Activated naive CD4-positive, alpha-beta T cell (primary cell): ENCODE data around the gene PRMT3.
"Not testable (repeated sequence)": the region's sequence is repeated elsewhere in the genome, so short reads cannot be mapped to it uniquely, and the experiment has no call there.

Experiments used
- DNase-seq, 4 experiments: peaks; one replicate each; lab custom pipeline; 2025; lab: John Stamatoyannopoulos, UW

Gene PRMT3

DNA sequence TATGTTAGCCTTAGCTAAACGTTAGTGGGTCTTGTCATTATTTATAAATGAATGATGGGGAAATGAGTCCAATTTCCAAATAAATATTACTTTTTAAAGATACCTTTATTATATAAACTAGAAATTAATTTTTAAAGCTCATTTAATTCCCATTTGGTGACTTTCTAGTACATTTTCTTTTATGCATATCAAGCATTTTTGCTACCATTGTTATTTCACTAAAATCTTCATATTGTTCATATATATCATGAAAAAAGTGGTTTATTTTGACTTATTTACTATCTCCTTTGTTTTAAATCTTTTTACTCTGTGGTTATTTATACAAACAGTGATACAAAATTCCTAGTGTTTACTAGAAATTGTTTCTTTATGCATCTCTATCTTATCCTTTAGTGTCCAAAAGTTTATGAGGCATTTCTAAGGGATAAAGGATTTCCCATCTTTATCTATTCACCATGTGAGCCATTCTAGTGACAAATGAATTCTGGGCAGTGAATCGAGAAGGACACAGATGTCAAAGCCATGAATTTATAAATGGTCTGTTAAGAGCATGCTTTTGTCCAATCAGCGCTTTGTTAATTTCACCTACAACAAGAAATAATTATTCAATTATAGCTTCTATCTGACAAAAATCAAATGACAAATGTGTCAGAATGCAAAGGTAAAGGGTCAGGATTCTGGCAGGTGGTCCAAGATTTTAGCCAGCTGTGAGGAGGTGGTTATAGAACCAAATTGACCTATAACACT lies 70.6 kb downstream of the PRMT3 start:
- no peak for DNase-seq

DNA sequence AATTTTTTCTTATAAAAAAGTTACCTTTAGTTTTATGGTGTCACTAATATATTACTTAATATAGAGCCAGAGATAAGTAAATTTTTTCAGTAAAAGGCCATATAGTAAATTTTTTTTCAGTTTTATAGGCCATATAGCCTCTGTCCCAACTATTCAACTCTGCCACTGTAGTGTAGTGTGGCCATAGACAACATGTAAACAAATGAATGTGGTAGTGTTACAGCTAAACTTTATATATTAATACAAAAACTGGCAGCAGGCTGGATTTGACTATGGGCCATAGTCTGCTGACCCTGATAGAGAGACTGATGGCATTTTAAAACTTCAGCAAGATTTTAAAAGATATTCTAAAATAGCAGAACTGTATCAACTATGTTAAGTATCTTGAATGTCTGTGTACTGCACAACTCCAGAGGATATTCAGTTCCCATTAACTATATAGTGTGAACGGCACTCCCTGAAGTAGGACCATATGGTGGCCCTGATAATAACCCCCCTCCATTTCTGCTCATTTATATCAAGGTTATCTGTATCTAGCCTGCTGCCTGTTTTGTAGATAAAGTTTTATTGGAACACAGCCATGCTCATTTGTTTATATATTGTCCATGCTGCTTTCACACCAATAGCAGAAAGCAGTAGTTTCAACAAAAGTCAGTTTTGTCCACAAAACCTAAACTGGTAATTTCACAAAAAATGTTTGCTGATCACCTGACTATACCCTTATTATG lies 71.6 kb downstream of the PRMT3 start:
- no peak for DNase-seq

DNA sequence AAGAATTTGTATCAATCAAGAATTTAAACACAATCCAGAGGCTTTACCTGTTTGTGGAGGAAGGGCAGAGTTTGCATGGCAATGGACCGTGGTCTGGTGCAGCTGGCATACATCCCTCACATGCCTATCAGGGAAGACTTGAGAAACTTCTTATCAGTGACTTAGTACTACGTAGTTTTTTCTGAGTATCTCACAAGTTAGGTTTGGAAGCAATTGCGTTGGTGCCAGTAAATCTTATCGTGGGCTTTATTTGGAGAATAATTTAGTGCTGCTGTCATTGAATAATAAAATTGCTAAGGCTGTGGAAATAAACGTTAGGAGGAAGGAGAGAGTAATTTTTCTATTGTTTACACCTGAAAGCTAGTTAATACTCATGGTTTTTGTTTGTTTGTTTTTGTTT lies 72.3 kb downstream of the PRMT3 start:
- no peak for DNase-seq

DNA sequence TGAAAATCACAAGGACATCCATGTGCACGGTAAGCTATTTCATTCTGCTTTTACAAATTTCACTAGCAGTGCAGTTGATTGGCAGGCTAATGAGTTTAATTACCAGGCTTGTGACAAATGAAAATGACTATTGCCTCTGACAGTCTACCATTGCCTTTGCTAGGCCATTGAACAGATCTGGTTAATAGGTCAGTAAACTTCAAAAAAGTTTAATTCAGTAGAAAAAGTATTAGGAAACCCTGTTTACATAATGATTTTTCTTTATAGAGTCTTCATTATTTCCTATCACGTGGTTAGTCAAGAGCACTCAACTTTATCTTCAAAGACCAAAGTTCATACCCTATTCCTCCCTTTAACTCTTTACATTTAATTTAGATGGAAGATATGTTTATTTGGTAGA lies 77.0 kb downstream of the PRMT3 start:
- DNase-seq, result no peak

DNA sequence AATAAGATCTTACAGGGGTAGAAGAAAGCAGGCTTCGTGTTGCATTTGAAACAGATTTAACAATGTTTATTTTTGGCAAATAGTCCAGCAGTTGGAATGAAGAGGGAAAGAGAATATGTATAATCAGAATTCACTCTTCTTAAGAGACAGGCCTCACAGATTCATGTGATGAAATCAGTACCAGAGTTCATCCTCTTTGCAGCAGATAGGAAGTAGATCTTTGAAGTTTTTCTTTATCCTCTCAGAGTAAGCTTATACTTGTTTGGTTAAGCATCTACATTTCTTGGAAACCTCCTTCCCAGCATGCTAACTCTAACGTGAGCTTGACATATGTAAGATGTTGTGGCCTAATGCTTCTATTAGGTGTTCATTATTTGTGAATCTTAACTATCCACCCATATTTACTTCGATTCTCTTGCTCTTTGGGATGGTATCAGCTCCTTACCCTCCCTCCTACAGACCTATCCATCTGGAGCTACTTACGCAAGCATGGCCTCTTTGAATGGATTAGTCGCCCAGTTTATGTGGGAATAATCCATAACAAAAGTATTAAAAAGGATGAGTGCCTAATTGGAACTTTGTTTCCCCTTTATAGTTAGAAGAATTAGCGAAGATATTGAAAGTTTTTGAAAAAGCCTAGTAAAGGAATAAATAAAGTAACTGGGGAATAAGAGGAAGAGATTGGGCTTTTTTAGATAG lies 80.1 kb downstream of the PRMT3 start:
- DNase-seq, result no peak

DNA sequence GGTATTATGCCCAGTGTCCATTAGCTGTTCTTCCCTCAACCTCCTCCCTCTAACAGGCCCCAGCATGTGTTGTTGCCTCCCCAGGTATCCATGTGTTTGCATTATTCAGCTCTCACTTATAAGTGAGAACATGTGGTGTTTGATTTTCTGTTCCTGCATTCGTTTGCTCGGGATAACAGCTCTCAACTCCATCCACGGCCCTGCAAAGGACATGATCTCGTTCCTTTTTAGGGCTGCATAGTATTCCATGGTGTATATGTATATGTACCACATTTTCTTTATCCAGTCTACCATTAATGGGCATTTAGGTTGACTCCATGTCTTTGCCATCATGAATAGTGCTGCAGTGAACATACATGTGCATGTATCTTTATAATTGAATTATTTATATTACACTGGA lies 82.8 kb downstream of the PRMT3 start:
- DNase-seq, result no peak

DNA sequence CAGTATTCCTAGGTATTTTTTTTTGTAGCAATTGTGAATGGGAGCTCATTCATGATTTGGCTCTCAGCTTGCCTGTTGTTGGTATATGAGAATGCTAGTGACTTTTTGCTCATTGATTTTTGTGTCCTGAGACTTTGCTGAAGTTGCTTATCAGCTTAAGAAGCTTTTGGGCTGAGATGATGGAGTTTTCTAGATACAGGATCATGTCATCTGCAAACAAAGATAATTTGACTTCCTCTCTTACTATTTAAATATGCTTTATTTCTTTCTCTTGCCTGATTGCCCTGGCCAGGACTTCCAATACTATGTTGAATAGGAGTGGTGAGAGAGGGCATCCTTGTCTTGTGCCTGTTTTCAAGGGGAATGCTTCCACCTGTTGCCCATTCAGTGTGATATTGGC lies 84.4 kb downstream of the PRMT3 start:
- not testable (repeated sequence) for DNase-seq

- DNase-seq, result no peak
Measured at GRCh38 chr11:20474176-20474881, 86.8 kb downstream of the PRMT3 start.

- DNase-seq, result no peak
Measured at GRCh38 chr11:20474882-20475517, 87.5 kb downstream of the PRMT3 start.

GRCh38 chr11:20477418-20478090 lies 90.0 kb downstream of the PRMT3 start:
- no peak for DNase-seq

- no peak for DNase-seq
Measured at GRCh38 chr11:20479513-20479912, 92.0 kb downstream of the PRMT3 start.

GRCh38 chr11:20483931-20484330 lies 96.4 kb downstream of the PRMT3 start:
- DNase-seq, result no peak

GRCh38 chr11:20484416-20484815 lies 96.9 kb downstream of the PRMT3 start:
- DNase-seq, result not testable (repeated sequence)

GRCh38 chr11:20488352-20488751 lies 100.8 kb downstream of the PRMT3 start:
- DNase-seq, result no peak

GRCh38 chr11:20489948-20490347 lies 102.4 kb downstream of the PRMT3 start:
- DNase-seq, result no peak

DNA sequence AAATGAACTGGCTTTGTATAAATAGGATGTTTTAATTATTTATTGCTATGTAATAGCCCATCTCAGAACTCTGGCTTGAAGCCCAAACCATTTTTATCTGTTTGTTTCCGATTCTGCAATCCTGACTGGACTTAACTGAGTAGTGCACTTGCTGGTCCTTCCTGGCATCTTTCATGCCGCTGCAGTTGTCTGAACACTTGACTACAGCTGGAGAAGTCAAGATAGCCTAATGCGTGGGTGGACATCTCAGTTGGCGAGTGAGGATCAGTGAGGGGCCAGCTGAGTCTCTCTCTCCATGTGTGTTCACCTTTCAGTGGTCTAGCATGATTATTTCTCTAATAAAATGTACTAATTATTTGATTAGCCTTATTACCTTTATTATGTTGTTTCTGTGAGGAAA lies 105.8 kb downstream of the PRMT3 start:
- no peak for DNase-seq

DNA sequence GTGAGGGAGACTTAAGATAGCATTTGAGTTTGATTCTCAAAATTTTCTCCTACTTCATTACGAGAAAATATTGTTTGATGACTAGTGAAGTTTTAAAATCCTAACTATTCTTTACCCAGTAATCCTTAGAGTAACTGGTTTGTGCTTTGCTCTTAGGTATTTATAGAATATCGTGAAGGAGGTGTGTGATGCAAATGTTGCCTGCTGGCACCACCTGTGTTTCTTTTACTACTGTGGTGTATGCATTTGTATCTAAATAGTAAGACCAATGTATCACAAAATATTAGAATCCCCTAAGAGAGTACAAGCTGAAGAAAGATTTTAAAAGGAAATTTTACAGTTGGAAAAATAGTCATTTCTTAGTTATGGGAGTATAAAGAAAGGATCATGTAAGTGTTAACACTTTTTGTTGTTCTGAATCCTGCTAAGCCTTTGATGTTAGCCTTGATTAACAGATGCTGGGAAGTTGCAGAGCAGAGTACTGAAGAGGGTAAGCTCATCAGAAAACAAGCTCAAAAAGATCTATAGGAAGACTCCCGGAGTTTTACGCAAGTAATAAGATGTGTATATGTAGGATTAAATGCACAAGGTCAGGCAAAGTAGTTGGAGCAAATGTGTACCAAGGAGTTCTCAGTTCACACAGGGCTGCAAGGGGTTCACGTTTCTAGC lies 109.7 kb downstream of the PRMT3 start:
- no peak for DNase-seq

DNA sequence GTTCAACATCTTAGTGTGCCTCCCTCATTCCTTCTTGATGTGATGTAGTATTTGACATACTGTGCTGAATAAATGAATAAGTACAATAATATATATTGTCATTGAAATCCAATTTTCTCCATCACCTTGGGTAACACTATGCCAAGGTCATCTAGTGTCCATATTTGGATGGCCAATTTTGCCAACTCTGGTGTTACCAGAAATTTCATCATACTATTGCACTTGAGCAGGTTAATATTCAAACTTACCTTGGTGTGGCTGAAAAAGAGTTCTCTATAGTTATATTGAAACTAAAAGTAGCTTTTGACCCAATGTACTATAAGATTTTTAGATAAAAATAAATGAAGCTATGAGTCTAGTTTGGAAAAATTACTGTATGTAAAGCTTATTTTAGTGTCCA lies 113.7 kb downstream of the PRMT3 start:
- no peak for DNase-seq

DNA sequence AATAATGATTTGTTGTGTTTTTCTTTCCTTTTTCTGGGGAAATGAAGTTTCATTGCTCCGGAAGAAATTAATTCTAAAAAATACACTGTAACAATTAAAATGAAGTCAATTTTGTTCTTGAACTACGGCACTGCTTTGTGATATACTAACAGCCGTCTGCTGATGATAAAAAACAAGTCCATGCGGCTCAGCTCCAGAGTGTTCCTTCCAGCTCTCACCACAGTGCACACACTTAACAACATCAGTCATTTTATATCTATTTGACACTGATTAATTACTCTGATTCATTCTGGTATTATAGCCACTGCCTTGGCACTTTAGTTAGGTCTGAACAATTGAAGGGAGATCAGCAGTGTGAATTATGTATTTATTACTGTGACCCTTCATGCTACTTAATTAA lies 114.5 kb downstream of the PRMT3 start:
- no peak for DNase-seq

DNA sequence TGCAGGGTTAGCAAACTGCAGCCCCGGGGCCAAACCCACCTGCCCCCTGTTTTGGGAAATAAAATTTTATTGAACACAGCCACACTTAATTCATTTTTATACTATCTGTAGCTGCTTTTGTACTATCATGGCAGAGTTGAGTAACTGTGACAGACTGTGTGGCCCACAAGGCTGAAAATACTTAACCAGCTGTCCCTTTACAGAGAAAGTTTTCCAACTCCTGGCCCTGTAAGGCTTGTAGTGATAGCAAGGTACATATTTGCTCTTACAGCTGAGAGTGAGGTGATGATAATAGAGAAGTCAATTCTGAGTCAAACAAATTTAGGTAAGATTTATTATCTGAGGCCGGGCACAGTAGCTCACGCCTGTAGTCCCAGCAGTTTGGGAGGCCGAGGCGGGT lies 124.5 kb downstream of the PRMT3 start:
- DNase-seq, result no peak

DNA sequence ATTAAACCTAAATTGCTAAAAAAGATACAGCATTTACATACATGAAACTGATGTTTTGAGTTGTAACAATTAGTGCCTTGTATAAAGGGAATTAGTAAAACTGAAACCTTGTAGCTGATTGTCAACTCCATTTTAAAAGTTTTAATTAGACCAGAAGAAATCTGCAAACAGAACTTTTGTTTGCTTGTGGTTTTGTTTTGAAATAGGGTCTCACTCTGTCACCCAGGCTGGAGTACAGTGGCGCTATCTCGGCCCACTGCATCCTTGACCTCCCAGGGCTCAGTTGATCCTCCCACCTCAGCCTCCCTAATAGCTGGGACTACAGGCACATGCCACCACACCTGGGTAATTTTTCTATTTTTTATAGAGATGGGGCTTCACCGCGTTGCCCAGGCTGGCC lies 125.4 kb downstream of the PRMT3 start:
- no peak for DNase-seq
